H1 (cell line): ENCODE measurements around the gene BSPRY. TPM values are rescaled to one million over a fixed set of nuclear protein-coding genes. Genes with fewer than 3 reads are reported as not detected.
A peak's percentile ranks its signal among the peaks of the same experiment; 100 is the strongest.
"Not testable (repeated sequence)": the region's sequence is repeated elsewhere in the genome, so short reads cannot be mapped to it uniquely, and the experiment has no call there.

Experiments used
- CTCF ChIA-PET: fragments of 300-600 bp; sonication (Branson Sonifier 250); formaldehyde crosslinking; loops from one replicate; lab custom pipeline; 2021; ENCODE audit not compliant: partially characterized antibody; lab: Charles Lee
- POLR2A ChIA-PET: fragments of 300-600 bp; sonication (Branson Sonifier 250); formaldehyde crosslinking; loops from one replicate; lab custom pipeline; 2021; ENCODE audit warnings: inconsistent platforms; ENCODE audit not compliant: partially characterized antibody; lab: Charles Lee
- DNase-seq, 2 experiments: peaks; one replicate each; pipeline versions ENCODE4 v3.0.0 to v3.0.0-alpha.2; 2010 to 2022; ENCODE audit warnings: low spot score in 2 of 2, low read depth in 1 of 2, mixed read lengths in 1 of 2
- FAIRE-seq: peaks from 2 replicates; lab custom pipeline; 2011; peaks lifted over from hg19 to GRCh38; lab: Jason Lieb, UNC
- H2AFZ ChIP-seq: 2 replicates; pipeline ENCODE4 v1.8.1; 2012; ENCODE audit warnings: low read length, inconsistent platforms
- H2AK5ac ChIP-seq: 2 replicates; pipeline ENCODE4 v1.6.1; 2013; ENCODE audit warnings: low read depth, low read length
- H2BK120ac ChIP-seq: replicated peaks from 2 replicates; pipeline ENCODE3; 2013; ENCODE audit warnings: low read depth, low read length, inconsistent platforms
- H2BK12ac ChIP-seq: 2 replicates; pipeline ENCODE4 v1.6.1; 2013; ENCODE audit warnings: low read depth, low read length
- H2BK15ac ChIP-seq: 2 replicates; pipeline ENCODE4 v1.6.1; 2013; ENCODE audit warnings: low read length
- H2BK20ac ChIP-seq: 2 replicates; pipeline ENCODE4 v1.6.1; 2013; ENCODE audit warnings: low read length
- H2BK5ac ChIP-seq: 2 replicates; pipeline ENCODE4 v1.6.1; 2013; ENCODE audit warnings: low read depth, low read length
- H3K14ac ChIP-seq: 2 replicates; pipeline ENCODE4 v1.6.1; 2013; ENCODE audit warnings: inconsistent platforms; ENCODE audit not compliant: insufficient read length
- H3K18ac ChIP-seq: 2 replicates; pipeline ENCODE4 v1.6.1; 2013; ENCODE audit warnings: low read length; ENCODE audit errors: extremely low read depth
- H3K23ac ChIP-seq: 2 replicates; pipeline ENCODE4 v1.6.1; 2013; ENCODE audit warnings: inconsistent platforms; ENCODE audit not compliant: insufficient read length
- H3K23me2 ChIP-seq: 2 replicates; pipeline ENCODE4 v1.6.1; 2013; ENCODE audit warnings: low read depth, low read length
- H3K27ac ChIP-seq: 2 replicates; pipeline ENCODE4 v1.6.1; 2011; ENCODE audit warnings: low read depth, low read length, inconsistent platforms
- H3K27me3 ChIP-seq, 4 experiments: replicated peaks in 1 of 4; 1 replicate in 1 of 4; 2 replicates in 3 of 4; pipeline versions ENCODE4 v1.6.1 to v1.8.1; 2011 to 2013; ENCODE audit warnings: low read length in 3 of 4, mild to moderate bottlenecking in 3 of 4, inconsistent platforms in 2 of 4, mixed read lengths in 2 of 4, moderate library complexity in 1 of 4; ENCODE audit not compliant: control insufficient read depth in 3 of 4, insufficient read depth in 3 of 4; ENCODE audit errors: extremely low read depth in 1 of 4
- H3K36me3 ChIP-seq, 4 experiments: 2 replicates each; pipeline versions ENCODE4 v1.6.1 to v1.8.1; 2011 to 2013; ENCODE audit warnings: mild to moderate bottlenecking in 4 of 4, low read length in 3 of 4, moderate library complexity in 2 of 4, control low read depth in 1 of 4, inconsistent platforms in 1 of 4; ENCODE audit not compliant: insufficient read depth in 4 of 4, control insufficient read depth in 2 of 4
- H3K4ac ChIP-seq: replicated peaks from 2 replicates; pipeline ENCODE3; 2013; ENCODE audit warnings: low read length, low read depth, mixed read lengths, inconsistent platforms; ENCODE audit not compliant: insufficient read length
- H3K4me1 ChIP-seq, 4 experiments: replicated peaks in 1 of 4; 1 replicate in 1 of 4; 2 replicates in 3 of 4; pipeline versions ENCODE4 v1.6.1 to v1.8.1; 2011 to 2013; ENCODE audit warnings: low read length in 3 of 4, inconsistent platforms in 2 of 4, mixed read lengths in 1 of 4; ENCODE audit not compliant: insufficient read depth in 4 of 4, control insufficient read depth in 3 of 4
- H3K4me2 ChIP-seq, 2 experiments: 2 replicates each; pipeline versions ENCODE4 v1.6.1 to v1.8.1; 2011 to 2013; ENCODE audit warnings: low read depth in 2 of 2, low read length in 2 of 2, control low read depth in 1 of 2, inconsistent platforms in 1 of 2, mild to moderate bottlenecking in 1 of 2; ENCODE audit not compliant: insufficient read depth in 1 of 2
- H3K4me3 ChIP-seq, 4 experiments: fragments of 200-600, 300-600 bp in 1 of 4; sonication (generic), shearing (Covaris generic), sonication (Bioruptor Twin) in 1 of 4; 2 replicates each; pipeline versions ENCODE4 v1.5.1 to v1.8.1; 2011 to 2016; ENCODE audit warnings: low read length in 4 of 4, low read depth in 3 of 4, control low read depth in 2 of 4, inconsistent platforms in 2 of 4, mild to moderate bottlenecking in 2 of 4, mixed read lengths in 1 of 4, moderate library complexity in 1 of 4; ENCODE audit not compliant: insufficient read depth in 2 of 4; ENCODE audit errors: extremely low read depth in 1 of 4
- H3K56ac ChIP-seq: replicated peaks from 2 replicates; pipeline ENCODE3; 2013; ENCODE audit warnings: low read depth, mild to moderate bottlenecking, mixed read lengths, low read length, inconsistent platforms; ENCODE audit not compliant: insufficient read length
- H3K79me1 ChIP-seq: 2 replicates; pipeline ENCODE4 v1.6.1; 2013; ENCODE audit warnings: low read depth, low read length, control low read depth
- H3K79me2 ChIP-seq, 2 experiments: 2 replicates each; pipeline versions ENCODE4 v1.6.1 to v1.8.1; 2012 to 2013; ENCODE audit warnings: low read length in 2 of 2, mild to moderate bottlenecking in 2 of 2, inconsistent platforms in 1 of 2; ENCODE audit not compliant: insufficient read depth in 2 of 2, control insufficient read depth in 1 of 2
- H3K9ac ChIP-seq, 4 experiments: replicated peaks in 1 of 4; 1 replicate in 1 of 4; 2 replicates in 3 of 4; pipeline versions ENCODE4 v1.6.1 to v1.8.1; 2011 to 2013; ENCODE audit warnings: low read depth in 3 of 4, low read length in 3 of 4, control low read depth in 2 of 4, mild to moderate bottlenecking in 2 of 4, moderate library complexity in 2 of 4, inconsistent platforms in 1 of 4; ENCODE audit errors: extremely low read depth in 1 of 4
- H3K9me3 ChIP-seq, 2 experiments: 2 replicates each; pipeline versions ENCODE4 v1.6.1 to v1.8.1; 2012 to 2013; ENCODE audit warnings: mild to moderate bottlenecking in 2 of 2, moderate library complexity in 2 of 2, control low read depth in 1 of 2, inconsistent platforms in 1 of 2, low read depth in 1 of 2, low read length in 1 of 2, mixed read lengths in 1 of 2; ENCODE audit not compliant: insufficient read depth in 2 of 2
- H4K20me1 ChIP-seq, 2 experiments: replicated peaks in 1 of 2; 2 replicates each; pipeline versions ENCODE3 to v1.8.1; 2011 to 2013; ENCODE audit warnings: inconsistent platforms in 2 of 2, low read length in 2 of 2, mild to moderate bottlenecking in 1 of 2; ENCODE audit not compliant: insufficient read depth in 2 of 2, control insufficient read depth in 1 of 2
- H4K5ac ChIP-seq: 2 replicates; pipeline ENCODE4 v1.6.1; 2013; ENCODE audit warnings: low read length, low read depth, mixed read lengths, inconsistent platforms; ENCODE audit not compliant: insufficient read length
- H4K8ac ChIP-seq: 2 replicates; pipeline ENCODE4 v1.8.0; 2013; ENCODE audit warnings: mild to moderate bottlenecking, moderate library complexity, low read length, inconsistent platforms; ENCODE audit not compliant: insufficient read depth; ENCODE audit errors: extremely low read depth
- H4K91ac ChIP-seq: replicated peaks from 2 replicates; pipeline ENCODE3; 2013; ENCODE audit warnings: low read length, mixed read lengths, inconsistent platforms; ENCODE audit not compliant: insufficient read length
- CTCF ChIP-seq, 3 experiments: IDR thresholded peaks; 1 replicate in 2 of 3; 2 replicates in 1 of 3; pipeline versions ENCODE4 v1.5.1 to v1.6.1; 2011; ENCODE audit warnings: low read length in 3 of 3, mild to moderate bottlenecking in 3 of 3, inconsistent platforms in 2 of 3, low read depth in 1 of 3, moderate library complexity in 1 of 3; ENCODE audit not compliant: insufficient read depth in 1 of 3; ENCODE audit errors: control extremely low read depth in 1 of 3
- MAX ChIP-seq: IDR thresholded peaks from 2 replicates; pipeline ENCODE4 v1.6.1; 2012; ENCODE audit warnings: inconsistent platforms
- RAD21 ChIP-seq, 2 experiments: IDR thresholded peaks in 1 of 2; conservative IDR thresholded peaks in 1 of 2; 2 replicates each; pipeline ENCODE4 v1.6.1; 2011; ENCODE audit warnings: low read depth in 2 of 2, low read length in 2 of 2, improper control_type of control experiment in 1 of 2, inconsistent platforms in 1 of 2, mild to moderate bottlenecking in 1 of 2, moderate library complexity in 1 of 2
- WGBS, 2 experiments: shearing (Covaris generic) in 1 of 2; methylation state at CpG; one replicate each; pipeline versions ENCODE4 v1.1.6 to v1.1.7; 2013 to 2015; ENCODE audit warnings: low lambda C conversion rate in 2 of 2, mixed read lengths in 2 of 2, inconsistent platforms in 1 of 2, low coverage in 1 of 2, missing lambda C conversion rate in 1 of 2; ENCODE audit not compliant: insufficient replicate concordance in 2 of 2, insufficient coverage in 1 of 2, insufficient read length in 1 of 2; ENCODE audit errors: extremely low coverage in 1 of 2, missing lambda C conversion rate in 1 of 2; 5-methylcytosine and 5-hydroxymethylcytosine counted together
- polyA plus RNA-seq, 7 experiments: library from polyadenylated mRNA; depleted of rRNA in 3 of 7; stranded (reverse) in 5 of 7; unstranded in 2 of 7; fragments of >200 nt in 5 of 7; fragments of 200-250 nt in 2 of 7; gene quantifications; 1 replicate in 5 of 7; 2 replicates in 1 of 7; 4 replicates in 1 of 7; pipeline versions ENCODE4 v1.2.1 to v1.2.3, GENCODE V29; 2011 to 2013; ENCODE audit warnings: missing spikeins in 2 of 7, mixed read lengths in 2 of 7
- total RNA-seq: library from RNA; stranded (reverse); fragmentation: NEBNext Ultra II Directional; extraction: Animal tissue kit (Norgen Biotek cat#: 25700); gene quantifications from 2 replicates; pipeline ENCODE4 v1.2.1, GENCODE V29; 2021

The BSPRY gene
- total and polyA plus RNA-seq, 2 of the 8 experiments (the other 6 are each of a cell fraction or from before 2014, with no cell fraction given): 5.5 to 10.9 TPM

- not testable (repeated sequence) for H3K4me3 ChIP-seq, H3K27ac ChIP-seq, H3K23me2 ChIP-seq, H3K9me3 ChIP-seq, H3K4ac ChIP-seq, H2AFZ ChIP-seq, H4K5ac ChIP-seq, H3K14ac ChIP-seq, H3K18ac ChIP-seq, H2BK12ac ChIP-seq, H2BK5ac ChIP-seq, FAIRE-seq, H2AK5ac ChIP-seq, H2BK15ac ChIP-seq, H4K8ac ChIP-seq, H4K20me1 ChIP-seq, H3K79me1 ChIP-seq, H2BK120ac ChIP-seq, H4K91ac ChIP-seq, H3K56ac ChIP-seq, H2BK20ac ChIP-seq, H3K9ac ChIP-seq, H3K27me3 ChIP-seq, H3K23ac ChIP-seq, H3K4me1 ChIP-seq, H3K4me2 ChIP-seq
- POLR2A ChIA-PET: interaction anchor here (1.1 kb wide), 1 partner anchor 131 kb away, joined by 6 read pairs; the partner anchor contains the start of genes CDC26 and PRPF4
- WGBS, 2 experiments: 82% methylated on average over 7 of the region's 7 CpGs; no CpG with 5 or more reads in 1 of the 2 experiments
- Histone ChIP-seq H3K36me3 (peaks cover 14 to 20% (median 16%) of the 10 kb centered on the region in 4 experiments), H3K79me2 (peaks cover 0 to 22% of the 10 kb centered on the region in 2 experiments; a peak in 3 of 4 replicates)
- CTCF ChIA-PET: interaction anchor here (0.7 to 9.0 kb wide), 15 partner anchors 8 to 250 kb away, joined by 3 to 61 read pairs (median 4); partner anchors contain the start of genes CDC26, PRPF4 and WDR31
- TF ChIP-seq MAX: 0 out of 2 replicates have a peak, but pooled peaks have one; percentile 11
- peak; percentile 71 to 75 for TF ChIP-seq RAD21 (IDR thresholded peaks at IDR 0.05 in 1 of 2, conservative IDR thresholded peaks at IDR 0.05 in 1 of 2; ENCODE audit: low read depth in 2 of 2, low read length in 2 of 2)
- TF ChIP-seq CTCF (IDR thresholded peaks at IDR 0.05; ENCODE audit: control extremely low read depth in 1 of 3, insufficient read depth in 1 of 3, low read depth in 1 of 3, low read length in 3 of 3): peak; percentile 62 to 78 (median 67)
- DNase-seq: peak in 1 of 2 experiments; percentile 58
These were observed 57.7 kb downstream of the BSPRY start for GRCh38 chr9:113406873-113407511.
